K562 (cell line): ENCODE results near the gene DHX29. TPM values are rescaled to one million over a fixed set of nuclear protein-coding genes. Genes with fewer than 3 reads are reported as not detected.
A peak's percentile ranks its signal among the peaks of the same experiment; 100 is the strongest.

Experiments
- CAMTA2 ChIP-seq: fragments of 250-450 bp; sonication (Bioruptor Pico); conservative IDR thresholded peaks from 2 replicates; pipeline ENCODE4 v1.5.1; 2022
- EP400 ChIP-seq: fragments of 450-650 bp; IDR thresholded peaks from 2 replicates; pipeline ENCODE4 v1.6.1; 2017; ENCODE audit warnings: antibody characterized with exemption, mild to moderate bottlenecking, moderate library complexity
- HNRNPL ChIP-seq: fragments of 200-400 bp; formaldehyde crosslinking; IDR thresholded peaks from 2 replicates; pipeline ENCODE4 v1.6.1; 2017; ENCODE audit warnings: low read depth, mild to moderate bottlenecking, low read length
- KHSRP ChIP-seq: fragments of 450-650 bp; IDR thresholded peaks from 2 replicates; pipeline ENCODE4 v1.6.1; 2017
- KLF10 ChIP-seq: fragments of 250-450 bp; sonication (Bioruptor Pico); IDR thresholded peaks from 2 replicates; pipeline ENCODE4 v1.6.1; 2021; ENCODE audit warnings: matching md5 sums
- MLX ChIP-seq, 2 experiments: fragments of 450-650 bp in 1 of 2; sonication (generic) in 1 of 2; formaldehyde crosslinking; conservative IDR thresholded peaks; 2 replicates each; pipeline versions ENCODE4 v1.4.0 to v1.8.1; 2020 to 2022; ENCODE audit warnings: mild to moderate bottlenecking in 1 of 2, missing genetic modification reagents in 1 of 2
- MNT ChIP-seq, 2 experiments: fragments of 450-650 bp; conservative IDR thresholded peaks; 2 replicates each; pipeline ENCODE4 v1.6.1; 2017; ENCODE audit warnings: mild to moderate bottlenecking in 2 of 2, moderate library complexity in 2 of 2
- MYC ChIP-seq, 2 experiments: fragments of 250-450 bp in 1 of 2; sonication (Bioruptor Pico) in 1 of 2; IDR thresholded peaks; 2 replicates each; pipeline versions ENCODE4 v1.5.1 to v1.6.1; 2012 to 2021; ENCODE audit warnings: low read depth in 2 of 2, borderline replicate concordance in 1 of 2, improper control_type of control experiment in 1 of 2, low read length in 1 of 2, mild to moderate bottlenecking in 1 of 2, moderate library complexity in 1 of 2
- NR2C1 ChIP-seq, 2 experiments: fragments of 450-650 bp; IDR thresholded peaks; 2 replicates each; pipeline ENCODE4 v1.6.1; 2017; ENCODE audit warnings: mild to moderate bottlenecking in 2 of 2, antibody characterized with exemption in 1 of 2, inconsistent platforms in 1 of 2, missing compliant biosample characterization in 1 of 2, missing genetic modification characterization in 1 of 2
- SFPQ ChIP-seq: fragments of 200-400 bp; formaldehyde crosslinking; IDR thresholded peaks from 2 replicates; pipeline ENCODE4 v1.6.1; 2017; ENCODE audit warnings: mild to moderate bottlenecking, low read depth, low read length, moderate library complexity
- SIN3B ChIP-seq: fragments of 450-650 bp; IDR thresholded peaks from 2 replicates; pipeline ENCODE4 v1.6.1; 2017; ENCODE audit warnings: low read depth, mild to moderate bottlenecking, moderate library complexity
- TBL1XR1 ChIP-seq, 2 experiments: IDR thresholded peaks; 2 replicates each; pipeline ENCODE4 v1.6.1; 2012; ENCODE audit warnings: improper control_type of control experiment in 2 of 2, low read length in 2 of 2, mild to moderate bottlenecking in 1 of 2
- ZNF592 ChIP-seq: fragments of 450-650 bp; IDR thresholded peaks from 2 replicates; pipeline ENCODE4 v1.6.1; 2017; ENCODE audit warnings: antibody characterized with exemption, mild to moderate bottlenecking
- polyA plus RNA-seq, 8 experiments: library from polyadenylated mRNA; depleted of rRNA in 4 of 8; stranded (reverse) in 5 of 8; unstranded in 3 of 8; fragments of >200 nt; fragmentation: Nextera tagmentation in 2 of 8; fragmentation: Illumina TruSeq in 1 of 8; extraction: Ambion mirVana in 2 of 8; extraction: Trizol in 1 of 8; gene quantifications; 2 replicates each; pipeline versions ENCODE4 v1.2.1 to v1.2.3, GENCODE V29; 2011 to 2014; ENCODE audit warnings: inconsistent platforms in 1 of 8, missing spikeins in 1 of 8
- total RNA-seq, 7 experiments: library from RNA; depleted of rRNA in 6 of 7; stranded (reverse); fragments of >200 nt in 6 of 7; fragmentation: Illumina TruSeq in 2 of 7; extraction: Trizol in 2 of 7; gene quantifications; 2 replicates each; pipeline versions ENCODE4 v1.2.1 to v1.2.3, GENCODE V29; 2011 to 2021; ENCODE audit warnings: low replicate concordance in 1 of 7

The DHX29 gene
- total and polyA plus RNA-seq, 9 of the 15 experiments (the other 6 are each of a cell fraction or from before 2014, with no cell fraction given): 7.5 to 42.1 (median 25.0) TPM

GRCh38 chr5:55307383-55308253, at the start of gene DHX29, which contains the start of gene MTREX (continued):
- TF ChIP-seq ZNF592 (peak; percentile 70; the same call in 1 of the 2 replicates), HNRNPL (no peak), MYC (IDR thresholded peaks at IDR 0.05; ENCODE audit: low read depth, low read length) (peak; percentile 87), MYC (CRISPR knock-in tag; IDR thresholded peaks at IDR 0.05; ENCODE audit: borderline replicate concordance, low read depth) (no peak), TBL1XR1 (IDR thresholded peaks at IDR 0.05; ENCODE audit: low read length in 2 of 2) (no peak), CAMTA2 (CRISPR knock-in tag) (no peak), SFPQ (no peak), SIN3B (peak; percentile 30), NR2C1 (IDR thresholded peaks at IDR 0.05) (no peak), NR2C1 (tag; IDR thresholded peaks at IDR 0.05) (0 out of 2 replicates have a peak, but pooled peaks have one; percentile 11), MNT (conservative IDR thresholded peaks at IDR 0.05) (peak; percentile 90 to 92), MLX (CRISPR knock-in tag; conservative IDR thresholded peaks at IDR 0.05) (no peak), EP400 (peak; percentile 95), KLF10 (CRISPR knock-in tag) (no peak), KHSRP (no peak; the same call in 1 of the 2 replicates)
